H1 (cell line): ENCODE data around the gene CTIF. TPM values are rescaled to one million over a fixed set of nuclear protein-coding genes. Genes with fewer than 3 reads are reported as not detected.

Experiments used
- CTCF ChIA-PET: fragments of 300-600 bp; sonication (Branson Sonifier 250); formaldehyde crosslinking; loops from one replicate; lab custom pipeline; 2021; ENCODE audit not compliant: partially characterized antibody; lab: Charles Lee
- POLR2A ChIA-PET: fragments of 300-600 bp; sonication (Branson Sonifier 250); formaldehyde crosslinking; loops from one replicate; lab custom pipeline; 2021; ENCODE audit warnings: inconsistent platforms; ENCODE audit not compliant: partially characterized antibody; lab: Charles Lee
- DNase-seq, 2 experiments: peaks; one replicate each; pipeline versions ENCODE4 v3.0.0 to v3.0.0-alpha.2; 2010 to 2022; ENCODE audit warnings: low spot score in 2 of 2, low read depth in 1 of 2, mixed read lengths in 1 of 2
- FAIRE-seq: peaks from 2 replicates; lab custom pipeline; 2011; peaks lifted over from hg19 to GRCh38; lab: Jason Lieb, UNC
- H2AFZ ChIP-seq: 2 replicates; pipeline ENCODE4 v1.8.1; 2012; ENCODE audit warnings: low read length, inconsistent platforms
- H2AK5ac ChIP-seq: 2 replicates; pipeline ENCODE4 v1.6.1; 2013; ENCODE audit warnings: low read depth, low read length
- H2BK120ac ChIP-seq: replicated peaks from 2 replicates; pipeline ENCODE3; 2013; ENCODE audit warnings: low read depth, low read length, inconsistent platforms
- H2BK12ac ChIP-seq: 2 replicates; pipeline ENCODE4 v1.6.1; 2013; ENCODE audit warnings: low read depth, low read length
- H2BK15ac ChIP-seq: 2 replicates; pipeline ENCODE4 v1.6.1; 2013; ENCODE audit warnings: low read length
- H2BK20ac ChIP-seq: 2 replicates; pipeline ENCODE4 v1.6.1; 2013; ENCODE audit warnings: low read length
- H2BK5ac ChIP-seq: 2 replicates; pipeline ENCODE4 v1.6.1; 2013; ENCODE audit warnings: low read depth, low read length
- H3K14ac ChIP-seq: 2 replicates; pipeline ENCODE4 v1.6.1; 2013; ENCODE audit warnings: inconsistent platforms; ENCODE audit not compliant: insufficient read length
- H3K18ac ChIP-seq: 2 replicates; pipeline ENCODE4 v1.6.1; 2013; ENCODE audit warnings: low read length; ENCODE audit errors: extremely low read depth
- H3K23ac ChIP-seq: 2 replicates; pipeline ENCODE4 v1.6.1; 2013; ENCODE audit warnings: inconsistent platforms; ENCODE audit not compliant: insufficient read length
- H3K23me2 ChIP-seq: 2 replicates; pipeline ENCODE4 v1.6.1; 2013; ENCODE audit warnings: low read depth, low read length
- H3K27ac ChIP-seq: 2 replicates; pipeline ENCODE4 v1.6.1; 2011; ENCODE audit warnings: low read depth, low read length, inconsistent platforms
- H3K27me3 ChIP-seq, 4 experiments: replicated peaks in 1 of 4; 1 replicate in 1 of 4; 2 replicates in 3 of 4; pipeline versions ENCODE4 v1.6.1 to v1.8.1; 2011 to 2013; ENCODE audit warnings: low read length in 3 of 4, mild to moderate bottlenecking in 3 of 4, inconsistent platforms in 2 of 4, mixed read lengths in 2 of 4, moderate library complexity in 1 of 4; ENCODE audit not compliant: control insufficient read depth in 3 of 4, insufficient read depth in 3 of 4; ENCODE audit errors: extremely low read depth in 1 of 4
- H3K36me3 ChIP-seq, 4 experiments: 2 replicates each; pipeline versions ENCODE4 v1.6.1 to v1.8.1; 2011 to 2013; ENCODE audit warnings: mild to moderate bottlenecking in 4 of 4, low read length in 3 of 4, moderate library complexity in 2 of 4, control low read depth in 1 of 4, inconsistent platforms in 1 of 4; ENCODE audit not compliant: insufficient read depth in 4 of 4, control insufficient read depth in 2 of 4
- H3K4ac ChIP-seq: replicated peaks from 2 replicates; pipeline ENCODE3; 2013; ENCODE audit warnings: low read length, low read depth, mixed read lengths, inconsistent platforms; ENCODE audit not compliant: insufficient read length
- H3K4me1 ChIP-seq, 4 experiments: replicated peaks in 1 of 4; 1 replicate in 1 of 4; 2 replicates in 3 of 4; pipeline versions ENCODE4 v1.6.1 to v1.8.1; 2011 to 2013; ENCODE audit warnings: low read length in 3 of 4, inconsistent platforms in 2 of 4, mixed read lengths in 1 of 4; ENCODE audit not compliant: insufficient read depth in 4 of 4, control insufficient read depth in 3 of 4
- H3K4me2 ChIP-seq, 2 experiments: 2 replicates each; pipeline versions ENCODE4 v1.6.1 to v1.8.1; 2011 to 2013; ENCODE audit warnings: low read depth in 2 of 2, low read length in 2 of 2, control low read depth in 1 of 2, inconsistent platforms in 1 of 2, mild to moderate bottlenecking in 1 of 2; ENCODE audit not compliant: insufficient read depth in 1 of 2
- H3K4me3 ChIP-seq, 4 experiments: fragments of 200-600, 300-600 bp in 1 of 4; sonication (generic), shearing (Covaris generic), sonication (Bioruptor Twin) in 1 of 4; 2 replicates each; pipeline versions ENCODE4 v1.5.1 to v1.8.1; 2011 to 2016; ENCODE audit warnings: low read length in 4 of 4, low read depth in 3 of 4, control low read depth in 2 of 4, inconsistent platforms in 2 of 4, mild to moderate bottlenecking in 2 of 4, mixed read lengths in 1 of 4, moderate library complexity in 1 of 4; ENCODE audit not compliant: insufficient read depth in 2 of 4; ENCODE audit errors: extremely low read depth in 1 of 4
- H3K56ac ChIP-seq: replicated peaks from 2 replicates; pipeline ENCODE3; 2013; ENCODE audit warnings: low read depth, mild to moderate bottlenecking, mixed read lengths, low read length, inconsistent platforms; ENCODE audit not compliant: insufficient read length
- H3K79me1 ChIP-seq: 2 replicates; pipeline ENCODE4 v1.6.1; 2013; ENCODE audit warnings: low read depth, low read length, control low read depth
- H3K79me2 ChIP-seq, 2 experiments: 2 replicates each; pipeline versions ENCODE4 v1.6.1 to v1.8.1; 2012 to 2013; ENCODE audit warnings: low read length in 2 of 2, mild to moderate bottlenecking in 2 of 2, inconsistent platforms in 1 of 2; ENCODE audit not compliant: insufficient read depth in 2 of 2, control insufficient read depth in 1 of 2
- H3K9ac ChIP-seq, 4 experiments: replicated peaks in 1 of 4; 1 replicate in 1 of 4; 2 replicates in 3 of 4; pipeline versions ENCODE4 v1.6.1 to v1.8.1; 2011 to 2013; ENCODE audit warnings: low read depth in 3 of 4, low read length in 3 of 4, control low read depth in 2 of 4, mild to moderate bottlenecking in 2 of 4, moderate library complexity in 2 of 4, inconsistent platforms in 1 of 4; ENCODE audit errors: extremely low read depth in 1 of 4
- H3K9me3 ChIP-seq, 2 experiments: 2 replicates each; pipeline versions ENCODE4 v1.6.1 to v1.8.1; 2012 to 2013; ENCODE audit warnings: mild to moderate bottlenecking in 2 of 2, moderate library complexity in 2 of 2, control low read depth in 1 of 2, inconsistent platforms in 1 of 2, low read depth in 1 of 2, low read length in 1 of 2, mixed read lengths in 1 of 2; ENCODE audit not compliant: insufficient read depth in 2 of 2
- H4K20me1 ChIP-seq, 2 experiments: replicated peaks in 1 of 2; 2 replicates each; pipeline versions ENCODE3 to v1.8.1; 2011 to 2013; ENCODE audit warnings: inconsistent platforms in 2 of 2, low read length in 2 of 2, mild to moderate bottlenecking in 1 of 2; ENCODE audit not compliant: insufficient read depth in 2 of 2, control insufficient read depth in 1 of 2
- H4K5ac ChIP-seq: 2 replicates; pipeline ENCODE4 v1.6.1; 2013; ENCODE audit warnings: low read length, low read depth, mixed read lengths, inconsistent platforms; ENCODE audit not compliant: insufficient read length
- H4K8ac ChIP-seq: 2 replicates; pipeline ENCODE4 v1.8.0; 2013; ENCODE audit warnings: mild to moderate bottlenecking, moderate library complexity, low read length, inconsistent platforms; ENCODE audit not compliant: insufficient read depth; ENCODE audit errors: extremely low read depth
- H4K91ac ChIP-seq: replicated peaks from 2 replicates; pipeline ENCODE3; 2013; ENCODE audit warnings: low read length, mixed read lengths, inconsistent platforms; ENCODE audit not compliant: insufficient read length
- JUND ChIP-seq: IDR thresholded peaks from 2 replicates; pipeline ENCODE4 v1.6.1; 2011; ENCODE audit warnings: mild to moderate bottlenecking, improper control_type of control experiment, low read length
- PHF8 ChIP-seq: fragments of 200-600 bp; sonication (generic); conservative IDR thresholded peaks from 2 replicates; pipeline ENCODE4 v1.7.1; 2012; ENCODE audit warnings: low read depth, mild to moderate bottlenecking, inconsistent platforms, low read length, moderate library complexity
- RBBP5 ChIP-seq: IDR thresholded peaks from 2 replicates; pipeline ENCODE4 v1.7.1; 2012; ENCODE audit warnings: low read depth, mild to moderate bottlenecking, inconsistent platforms, low read length, moderate library complexity, borderline replicate concordance
- WGBS, 2 experiments: shearing (Covaris generic) in 1 of 2; methylation state at CpG; one replicate each; pipeline versions ENCODE4 v1.1.6 to v1.1.7; 2013 to 2015; ENCODE audit warnings: low lambda C conversion rate in 2 of 2, mixed read lengths in 2 of 2, inconsistent platforms in 1 of 2, low coverage in 1 of 2, missing lambda C conversion rate in 1 of 2; ENCODE audit not compliant: insufficient replicate concordance in 2 of 2, insufficient coverage in 1 of 2, insufficient read length in 1 of 2; ENCODE audit errors: extremely low coverage in 1 of 2, missing lambda C conversion rate in 1 of 2; 5-methylcytosine and 5-hydroxymethylcytosine counted together
- polyA plus RNA-seq, 7 experiments: library from polyadenylated mRNA; depleted of rRNA in 3 of 7; stranded (reverse) in 5 of 7; unstranded in 2 of 7; fragments of >200 nt in 5 of 7; fragments of 200-250 nt in 2 of 7; gene quantifications; 1 replicate in 5 of 7; 2 replicates in 1 of 7; 4 replicates in 1 of 7; pipeline versions ENCODE4 v1.2.1 to v1.2.3, GENCODE V29; 2011 to 2013; ENCODE audit warnings: missing spikeins in 2 of 7, mixed read lengths in 2 of 7
- total RNA-seq: library from RNA; stranded (reverse); fragmentation: NEBNext Ultra II Directional; extraction: Animal tissue kit (Norgen Biotek cat#: 25700); gene quantifications from 2 replicates; pipeline ENCODE4 v1.2.1, GENCODE V29; 2021
- TF ChIP-seq, protein P1 (sequence below), 3 experiments: IDR thresholded peaks; 1 replicate in 2 of 3; 2 replicates in 1 of 3; pipeline versions ENCODE4 v1.5.1 to v1.6.1; 2011; ENCODE audit warnings: low read length in 3 of 3, mild to moderate bottlenecking in 3 of 3, inconsistent platforms in 2 of 3, low read depth in 1 of 3, moderate library complexity in 1 of 3; ENCODE audit not compliant: insufficient read depth in 1 of 3; ENCODE audit errors: control extremely low read depth in 1 of 3

CTIF gene
- total and polyA plus RNA-seq, 2 of the 8 experiments (the other 6 are each of a cell fraction or from before 2014, with no cell fraction given) = 9.0 to 17.8 TPM

DNA sequence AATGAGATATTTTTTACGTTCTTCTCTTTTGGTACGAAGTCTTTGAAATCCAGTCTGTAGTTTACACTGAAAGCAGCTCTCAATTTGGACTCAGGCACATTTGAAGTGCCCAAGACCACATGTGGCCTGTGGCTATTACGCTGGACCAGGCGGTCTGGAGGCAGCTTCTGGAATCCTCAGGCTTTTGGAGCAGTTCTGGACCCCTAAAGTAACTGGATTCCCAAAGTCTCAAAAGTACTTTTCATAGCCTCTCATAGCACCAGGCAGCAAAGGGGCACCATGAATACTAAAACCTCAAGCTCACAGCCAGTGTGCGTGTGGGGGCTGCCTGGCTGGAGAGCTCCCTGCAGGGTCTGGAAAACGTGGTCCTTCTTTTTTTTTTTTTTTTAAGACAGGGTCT, 293.0 kb downstream of the CTIF start:
- no peak overlapping the region for H2BK120ac ChIP-seq
- H4K20me1 ChIP-seq = no peaks in the 10 kb centered on the region
- no peaks in the 10 kb centered on the region for H3K27me3 ChIP-seq
- H3K23me2 ChIP-seq = peaks cover 2% of the 10 kb centered on the region; the same call in 1 of the 2 replicates
- H2BK15ac ChIP-seq = no peak overlapping the region
- no peak overlapping the region for H3K18ac ChIP-seq
- TF ChIP-seq PHF8 = no peak
- TF ChIP-seq, protein P1, sequence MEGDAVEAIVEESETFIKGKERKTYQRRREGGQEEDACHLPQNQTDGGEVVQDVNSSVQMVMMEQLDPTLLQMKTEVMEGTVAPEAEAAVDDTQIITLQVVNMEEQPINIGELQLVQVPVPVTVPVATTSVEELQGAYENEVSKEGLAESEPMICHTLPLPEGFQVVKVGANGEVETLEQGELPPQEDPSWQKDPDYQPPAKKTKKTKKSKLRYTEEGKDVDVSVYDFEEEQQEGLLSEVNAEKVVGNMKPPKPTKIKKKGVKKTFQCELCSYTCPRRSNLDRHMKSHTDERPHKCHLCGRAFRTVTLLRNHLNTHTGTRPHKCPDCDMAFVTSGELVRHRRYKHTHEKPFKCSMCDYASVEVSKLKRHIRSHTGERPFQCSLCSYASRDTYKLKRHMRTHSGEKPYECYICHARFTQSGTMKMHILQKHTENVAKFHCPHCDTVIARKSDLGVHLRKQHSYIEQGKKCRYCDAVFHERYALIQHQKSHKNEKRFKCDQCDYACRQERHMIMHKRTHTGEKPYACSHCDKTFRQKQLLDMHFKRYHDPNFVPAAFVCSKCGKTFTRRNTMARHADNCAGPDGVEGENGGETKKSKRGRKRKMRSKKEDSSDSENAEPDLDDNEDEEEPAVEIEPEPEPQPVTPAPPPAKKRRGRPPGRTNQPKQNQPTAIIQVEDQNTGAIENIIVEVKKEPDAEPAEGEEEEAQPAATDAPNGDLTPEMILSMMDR (IDR thresholded peaks at IDR 0.05; ENCODE audit: control extremely low read depth in 1 of 3, insufficient read depth in 1 of 3, low read depth in 1 of 3, low read length in 3 of 3) = no peak
- TF ChIP-seq RBBP5 = no peak
- no peak for TF ChIP-seq JUND
- H2AK5ac ChIP-seq = no peak overlapping the region
- H3K79me1 ChIP-seq = no peaks in the 10 kb centered on the region; the same call in 1 of the 2 replicates
- no peaks in the 10 kb centered on the region for H3K79me2 ChIP-seq
- no peak overlapping the region for H2AFZ ChIP-seq
- H3K36me3 ChIP-seq = no peaks in the 10 kb centered on the region
- no peak overlapping the region for H2BK20ac ChIP-seq
- no peak overlapping the region for H2BK5ac ChIP-seq
- H3K9ac ChIP-seq = no peak overlapping the region
- H4K8ac ChIP-seq = no peak overlapping the region
- H3K4me1 ChIP-seq = peaks cover 7 to 44% (median 24%) of the 10 kb centered on the region in 4 experiments
- ChIA-PET CTCF (interaction anchor here (0.8 to 5.3 kb wide), 9 partner anchors 9 to 209 kb away, joined by 3 to 28 read pairs (median 4); no protein-coding TSS in a partner anchor), POLR2A (interaction anchor here (1.3 kb wide), 1 partner anchor 12 kb away, joined by 3 read pairs; no protein-coding TSS in a partner anchor)
- no peak overlapping the region for H3K27ac ChIP-seq
- H3K9me3 ChIP-seq = no peaks in the 10 kb centered on the region
- H3K4me3 ChIP-seq = no peak overlapping the region
- H4K5ac ChIP-seq = no peak overlapping the region
- H4K91ac ChIP-seq = no peak overlapping the region
- no peak overlapping the region for H3K4ac ChIP-seq
- no peak for FAIRE-seq
- no peak overlapping the region for H3K56ac ChIP-seq
- H3K23ac ChIP-seq = no peak overlapping the region
- 89% methylated on average over 6 of the region's 6 CpGs; no CpG with 5 or more reads in 1 of the 2 experiments for WGBS, 2 experiments
- no peak overlapping the region for H2BK12ac ChIP-seq
- DNase-seq = no peak
- H3K4me2 ChIP-seq = no peak overlapping the region
- H3K14ac ChIP-seq = no peak overlapping the region
